Sigmoid colon (tissue), 4 donors: ENCODE data around the gene MYRFL.

Experiments used
- EP300 ChIP-seq, 4 donors: sonication (generic); formaldehyde crosslinking; IDR thresholded peaks; one replicate each; pipeline ENCODE4 v1.6.1; 2017; ENCODE audit warnings: antibody characterized with exemption in 4 of 4
- POLR2A ChIP-seq, 2 donors: fragments of 450-650 bp; IDR thresholded peaks; one replicate each; pipeline ENCODE4 v1.6.1; 2016; ENCODE audit warnings: antibody characterized with exemption in 2 of 2, mild to moderate bottlenecking in 2 of 2, moderate library complexity in 2 of 2
- POLR2AphosphoS5 ChIP-seq, 4 donors: sonication (generic); formaldehyde crosslinking; IDR thresholded peaks; one replicate each; pipeline ENCODE4 v1.6.1; 2017; ENCODE audit warnings: antibody characterized with exemption in 4 of 4
- TF ChIP-seq, protein P1 (sequence below), 4 experiments: fragments of 450-650 bp in 3 of 4; fragments of 200-600 bp in 1 of 4; IDR thresholded peaks; one replicate each; pipeline ENCODE4 v1.5.1; 2016 to 2019; ENCODE audit warnings: antibody characterized with exemption in 4 of 4, mild to moderate bottlenecking in 3 of 4, moderate library complexity in 2 of 4

DNA sequence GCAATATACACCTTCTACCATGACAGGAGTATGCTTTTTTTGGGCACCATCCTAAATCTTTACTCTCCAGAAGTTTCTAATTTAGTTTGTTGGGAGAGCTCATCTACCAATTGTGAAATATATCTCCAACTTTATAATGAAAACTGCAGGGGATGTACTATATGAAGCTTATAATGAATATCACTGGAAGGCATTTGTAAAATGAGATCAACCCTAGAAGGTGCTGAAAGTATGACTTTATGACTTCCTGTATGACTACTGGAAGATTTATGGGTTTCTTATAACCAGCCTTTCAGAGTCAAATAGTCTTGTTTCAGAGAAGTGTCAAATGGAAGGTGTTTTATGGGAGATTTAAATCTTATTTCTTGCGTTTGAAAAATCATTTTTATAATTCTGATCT, 122.9 kb downstream of the MYRFL start:
- TF ChIP-seq, protein P1, sequence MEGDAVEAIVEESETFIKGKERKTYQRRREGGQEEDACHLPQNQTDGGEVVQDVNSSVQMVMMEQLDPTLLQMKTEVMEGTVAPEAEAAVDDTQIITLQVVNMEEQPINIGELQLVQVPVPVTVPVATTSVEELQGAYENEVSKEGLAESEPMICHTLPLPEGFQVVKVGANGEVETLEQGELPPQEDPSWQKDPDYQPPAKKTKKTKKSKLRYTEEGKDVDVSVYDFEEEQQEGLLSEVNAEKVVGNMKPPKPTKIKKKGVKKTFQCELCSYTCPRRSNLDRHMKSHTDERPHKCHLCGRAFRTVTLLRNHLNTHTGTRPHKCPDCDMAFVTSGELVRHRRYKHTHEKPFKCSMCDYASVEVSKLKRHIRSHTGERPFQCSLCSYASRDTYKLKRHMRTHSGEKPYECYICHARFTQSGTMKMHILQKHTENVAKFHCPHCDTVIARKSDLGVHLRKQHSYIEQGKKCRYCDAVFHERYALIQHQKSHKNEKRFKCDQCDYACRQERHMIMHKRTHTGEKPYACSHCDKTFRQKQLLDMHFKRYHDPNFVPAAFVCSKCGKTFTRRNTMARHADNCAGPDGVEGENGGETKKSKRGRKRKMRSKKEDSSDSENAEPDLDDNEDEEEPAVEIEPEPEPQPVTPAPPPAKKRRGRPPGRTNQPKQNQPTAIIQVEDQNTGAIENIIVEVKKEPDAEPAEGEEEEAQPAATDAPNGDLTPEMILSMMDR (IDR thresholded peaks at IDR 0.05) = no peak
- TF ChIP-seq POLR2A (IDR thresholded peaks at IDR 0.05) (no peak), POLR2AphosphoS5 (IDR thresholded peaks at IDR 0.05) (no peak), EP300 (IDR thresholded peaks at IDR 0.05) (no peak)
